HCT116 (cell line): ENCODE results near the gene NEUROD2.

Source experiments
- CTCF ChIP-seq, 3 experiments: fragments of 200-600 bp in 1 of 3; sonication (generic) in 1 of 3; IDR thresholded peaks in 2 of 3; conservative IDR thresholded peaks in 1 of 3; 2 replicates each; pipeline ENCODE4 v1.5.1; 2012 to 2017; ENCODE audit warnings: low read depth in 2 of 3, low read length in 2 of 3, antibody characterized with exemption in 1 of 3, borderline replicate concordance in 1 of 3, control low read depth in 1 of 3, mild to moderate bottlenecking in 1 of 3, mixed read lengths in 1 of 3, mixed run types in 1 of 3, moderate library complexity in 1 of 3; ENCODE audit not compliant: insufficient read depth in 1 of 3
- EGR1 ChIP-seq: IDR thresholded peaks from 2 replicates; pipeline ENCODE4 v1.6.1; 2012; ENCODE audit warnings: low read depth
- RAD21 ChIP-seq: IDR thresholded peaks from 2 replicates; pipeline ENCODE4 v1.6.1; 2012; ENCODE audit warnings: low read depth, mild to moderate bottlenecking
- TCF7L2 ChIP-seq: IDR thresholded peaks from 2 replicates; pipeline ENCODE4 v1.7.0; 2011; ENCODE audit warnings: borderline replicate concordance, inconsistent platforms; ENCODE audit not compliant: insufficient read depth, insufficient read length; ENCODE audit errors: extremely low read depth

DNA sequence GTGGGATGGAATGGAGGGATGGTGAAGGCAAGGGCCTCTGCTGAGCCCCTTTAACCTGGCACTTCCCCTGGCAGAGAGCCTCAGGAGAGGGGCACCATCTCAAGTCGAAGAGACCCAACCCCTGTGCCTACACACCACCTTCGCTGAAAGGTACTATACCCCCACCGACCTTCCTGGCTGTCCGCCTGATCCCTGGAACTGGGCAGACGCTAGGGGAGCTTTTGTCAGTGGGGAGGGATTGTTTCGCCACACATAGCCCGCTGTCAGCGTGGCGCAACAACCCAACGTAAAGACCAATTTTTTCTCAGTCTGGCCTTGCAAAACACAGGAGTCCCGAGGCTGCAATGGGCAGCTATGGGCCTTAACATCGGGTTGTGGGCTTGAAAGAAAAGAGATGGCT lies 22.2 kb upstream of the NEUROD2 start:
- no peak for TF ChIP-seq CTCF (IDR thresholded peaks at IDR 0.05 in 2 of 3, conservative IDR thresholded peaks at IDR 0.05 in 1 of 3; ENCODE audit: borderline replicate concordance in 1 of 3, insufficient read depth in 1 of 3, low read depth in 2 of 3, low read length in 2 of 3)
- TF ChIP-seq RAD21, result no peak
- TF ChIP-seq TCF7L2, result no peak
- TF ChIP-seq EGR1, result no peak
